Neuronal stem cell (in vitro differentiated cells): ENCODE results near the gene DLL4.

Experiments used
- DNase-seq: peaks from one replicate; pipeline ENCODE4 v3.0.0-alpha.2; 2013; ENCODE audit warnings: low spot score
- H2AFZ ChIP-seq: one replicate; pipeline ENCODE4 v1.6.1; 2013; ENCODE audit warnings: mild to moderate bottlenecking, low read length, inconsistent platforms
- H2AK5ac ChIP-seq: 2 replicates; pipeline ENCODE4 v1.6.1; 2013; ENCODE audit warnings: low read depth, mild to moderate bottlenecking, inconsistent platforms, low read length, moderate library complexity, mixed read lengths
- H2BK120ac ChIP-seq: 2 replicates; pipeline ENCODE4 v1.6.1; 2013; ENCODE audit warnings: low read depth, mild to moderate bottlenecking, inconsistent platforms, low read length, moderate library complexity, mixed read lengths
- H2BK12ac ChIP-seq: one replicate; pipeline ENCODE4 v1.6.1; 2013; ENCODE audit warnings: low read length, inconsistent platforms
- H2BK15ac ChIP-seq: 2 replicates; pipeline ENCODE4 v1.6.1; 2013; ENCODE audit warnings: mild to moderate bottlenecking, low read length, inconsistent platforms, mixed read lengths
- H2BK5ac ChIP-seq: one replicate; pipeline ENCODE4 v1.6.1; 2013; ENCODE audit warnings: inconsistent platforms, mild to moderate bottlenecking, low read length, moderate library complexity
- H3K14ac ChIP-seq: one replicate; pipeline ENCODE4 v1.6.1; 2013; ENCODE audit warnings: low read length, inconsistent platforms
- H3K18ac ChIP-seq: 2 replicates; pipeline ENCODE4 v1.6.1; 2013; ENCODE audit warnings: low read length, inconsistent platforms
- H3K23ac ChIP-seq: 2 replicates; pipeline ENCODE4 v1.6.1; 2013; ENCODE audit warnings: low read depth, mild to moderate bottlenecking, mixed read lengths, low read length, inconsistent platforms; ENCODE audit not compliant: poor library complexity
- H3K27ac ChIP-seq: replicated peaks from 3 replicates; pipeline ENCODE4 v1.5.1; 2013; ENCODE audit warnings: low read length, inconsistent platforms
- H3K27me3 ChIP-seq, 3 experiments: 2 replicates each; pipeline ENCODE4 v1.6.1; 2013; ENCODE audit warnings: low read length in 3 of 3, mild to moderate bottlenecking in 2 of 3, inconsistent platforms in 1 of 3, low read depth in 1 of 3, mixed read lengths in 1 of 3, moderate library complexity in 1 of 3; ENCODE audit not compliant: control insufficient read depth in 3 of 3, insufficient read depth in 3 of 3
- H3K36me3 ChIP-seq, 2 donors: replicated peaks in 1 of 2; 2 replicates each; pipeline ENCODE4 v1.6.1; 2013; ENCODE audit warnings: low read length in 2 of 2; ENCODE audit not compliant: control insufficient read depth in 2 of 2, insufficient read depth in 2 of 2
- H3K4ac ChIP-seq: 2 replicates; pipeline ENCODE4 v1.6.1; 2013; ENCODE audit warnings: inconsistent platforms, mild to moderate bottlenecking, low read length, moderate library complexity
- H3K4me1 ChIP-seq, 2 donors: 1 replicate in 1 of 2; 2 replicates in 1 of 2; pipeline ENCODE4 v1.6.1; 2013; ENCODE audit warnings: low read length in 2 of 2, low read depth in 1 of 2; ENCODE audit not compliant: control insufficient read depth in 2 of 2, insufficient read depth in 1 of 2
- H3K4me2 ChIP-seq: one replicate; pipeline ENCODE4 v1.6.1; 2013; ENCODE audit warnings: mild to moderate bottlenecking, low read length, inconsistent platforms; ENCODE audit not compliant: insufficient read depth, poor library complexity, severe bottlenecking
- H3K4me3 ChIP-seq, 2 donors: 2 replicates each; pipeline ENCODE4 v1.5.1; 2013; ENCODE audit warnings: low read length in 2 of 2, mild to moderate bottlenecking in 2 of 2, inconsistent platforms in 1 of 2, moderate library complexity in 1 of 2
- H3K79me1 ChIP-seq: one replicate; pipeline ENCODE4 v1.6.1; 2013; ENCODE audit warnings: low read depth, mild to moderate bottlenecking, inconsistent platforms, low read length, moderate library complexity
- H3K9ac ChIP-seq: one replicate; pipeline ENCODE4 v1.6.1; 2013; ENCODE audit warnings: mild to moderate bottlenecking, low read depth, low read length, inconsistent platforms; ENCODE audit not compliant: poor library complexity
- H3K9me3 ChIP-seq, 2 donors: replicated peaks in 1 of 2; 2 replicates each; pipeline versions ENCODE3 to v1.6.1; 2013; ENCODE audit warnings: low read length in 2 of 2, mild to moderate bottlenecking in 2 of 2, inconsistent platforms in 1 of 2, low read depth in 1 of 2, mixed read lengths in 1 of 2, moderate library complexity in 1 of 2; ENCODE audit not compliant: control insufficient read depth in 2 of 2, insufficient read depth in 1 of 2
- H4K8ac ChIP-seq: one replicate; pipeline ENCODE4 v1.6.1; 2013; ENCODE audit warnings: low read depth, mild to moderate bottlenecking, inconsistent platforms, low read length, moderate library complexity
- H4K91ac ChIP-seq: one replicate; pipeline ENCODE4 v1.6.1; 2013; ENCODE audit warnings: low read length, low read depth, mild to moderate bottlenecking, inconsistent platforms; ENCODE audit not compliant: poor library complexity
- WGBS, 2 donors: extraction: QIAGEN DNeasy Blood & Tissue Kit; methylation state at CpG; one replicate each; pipeline ENCODE4 v1.1.7; 2013; ENCODE audit warnings: missing lambda C conversion rate in 2 of 2, mixed read lengths in 1 of 2; ENCODE audit not compliant: insufficient read length in 2 of 2, insufficient replicate concordance in 1 of 2; ENCODE audit errors: extremely low coverage in 2 of 2; 5-methylcytosine and 5-hydroxymethylcytosine counted together

Gene DLL4

GRCh38 chr15:40889112-40889511, 40.0 kb upstream of the DLL4 start:
- H3K27ac ChIP-seq: no peak overlapping the region
- H3K4ac ChIP-seq: no peak overlapping the region
- H2AFZ ChIP-seq: no peak overlapping the region
- H3K4me2 ChIP-seq: no peak overlapping the region
- H3K9me3 ChIP-seq: no peaks in the 10 kb centered on the region
- H4K8ac ChIP-seq: no peak overlapping the region
- H2BK5ac ChIP-seq: no peak overlapping the region
- H4K91ac ChIP-seq: no peak overlapping the region
- no peak overlapping the region for H3K23ac ChIP-seq
- no peaks in the 10 kb centered on the region for H3K36me3 ChIP-seq
- no peak overlapping the region for H3K14ac ChIP-seq
- H3K27me3 ChIP-seq: peaks cover 0 to 9% (median 3%) of the 10 kb centered on the region in 3 experiments
- H2AK5ac ChIP-seq: no peak overlapping the region
- no peaks in the 10 kb centered on the region for H3K79me1 ChIP-seq
- H2BK12ac ChIP-seq: no peak overlapping the region
- H3K9ac ChIP-seq: no peak overlapping the region
- H2BK120ac ChIP-seq: no peak overlapping the region
- H3K4me1 ChIP-seq: peaks cover 0 to 6% of the 10 kb centered on the region in 2 donors
- DNase-seq: no peak
- no peak overlapping the region for H3K18ac ChIP-seq
- H2BK15ac ChIP-seq: no peak overlapping the region
- no peak overlapping the region for H3K4me3 ChIP-seq

- Histone ChIP-seq H2AK5ac (no peak overlapping the region), H3K36me3 (peaks cover 4 to 6% of the 10 kb centered on the region in 2 donors)
- no CpG with 5 or more reads among the region's 5 CpGs for WGBS, 2 donors
Observed at GRCh38 chr15:40891138-40891537, 38.0 kb upstream of the DLL4 start.

DNA sequence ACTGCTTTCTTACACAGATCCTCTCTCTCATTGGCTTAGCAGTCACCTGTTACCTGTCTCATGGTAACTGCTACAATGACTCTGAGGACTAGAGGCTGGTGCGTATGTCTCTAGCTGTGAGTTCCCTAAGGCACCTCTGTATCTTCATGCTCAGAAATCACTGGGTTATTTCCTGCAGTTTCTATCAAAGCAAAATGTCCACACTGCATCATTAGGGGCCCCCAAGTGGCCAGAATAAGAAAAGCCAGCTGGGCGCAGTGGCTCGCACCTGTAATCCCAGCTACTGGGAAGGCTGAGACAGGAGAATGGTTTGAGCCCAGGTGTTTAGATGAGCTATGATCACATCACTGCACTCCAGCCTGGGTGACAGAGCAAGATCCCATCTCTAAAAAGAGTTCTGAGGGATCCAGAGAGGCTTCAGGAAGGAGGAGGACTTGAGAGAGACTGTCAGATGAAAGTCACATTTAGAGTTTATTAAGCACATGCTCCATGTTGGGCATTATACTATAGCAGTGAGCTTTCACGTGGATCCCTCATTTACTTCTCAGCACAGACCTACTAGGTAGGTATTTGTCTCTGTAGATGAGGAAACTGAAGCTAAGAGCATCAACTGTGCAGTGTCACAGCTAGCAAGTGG, 37.2 kb upstream of the DLL4 start:
- H2BK120ac ChIP-seq: no peak overlapping the region
- H3K27me3 ChIP-seq: peaks cover 0 to 9% (median 3%) of the 10 kb centered on the region in 3 experiments
- H3K4me2 ChIP-seq: no peak overlapping the region
- H3K18ac ChIP-seq: no peak overlapping the region
- peaks cover 5 to 12% of the 10 kb centered on the region in 2 donors for H3K36me3 ChIP-seq
- no peak overlapping the region for H3K27ac ChIP-seq
- H2BK12ac ChIP-seq: no peak overlapping the region
- no peak overlapping the region for H2AK5ac ChIP-seq
- H3K4me1 ChIP-seq: peaks cover 7 to 13% of the 10 kb centered on the region in 2 donors
- H4K8ac ChIP-seq: no peak overlapping the region
- no peak overlapping the region for H2BK15ac ChIP-seq
- no peak overlapping the region for H3K23ac ChIP-seq
- H3K4ac ChIP-seq: no peak overlapping the region
- no peaks in the 10 kb centered on the region for H3K9me3 ChIP-seq
- DNase-seq: no peak
- H3K14ac ChIP-seq: no peak overlapping the region
- H3K4me3 ChIP-seq: no peak overlapping the region
- no peak overlapping the region for H4K91ac ChIP-seq
- H2BK5ac ChIP-seq: no peak overlapping the region
- H3K79me1 ChIP-seq: peaks cover 2% of the 10 kb centered on the region
- no CpG with 5 or more reads among the region's 4 CpGs for WGBS, 2 donors
- peak overlapping the region; percentile 43 for H2AFZ ChIP-seq
- no peak overlapping the region for H3K9ac ChIP-seq

More at GRCh38 chr15:40891138-40891537, 38.0 kb upstream of the DLL4 start:
- H4K8ac ChIP-seq: no peak overlapping the region
- DNase-seq: no peak
- H2BK5ac ChIP-seq: no peak overlapping the region
- H2BK15ac ChIP-seq: no peak overlapping the region
- H2AFZ ChIP-seq: no peak overlapping the region
- H3K4me1 ChIP-seq: peaks cover 7 to 13% of the 10 kb centered on the region in 2 donors
- no peaks in the 10 kb centered on the region for H3K9me3 ChIP-seq
- H3K23ac ChIP-seq: no peak overlapping the region
- H3K9ac ChIP-seq: no peak overlapping the region
- no peak overlapping the region for H3K4me3 ChIP-seq
- peaks cover 0 to 9% (median 3%) of the 10 kb centered on the region in 3 experiments for H3K27me3 ChIP-seq
- no peak overlapping the region for H2BK120ac ChIP-seq
- H3K4ac ChIP-seq: no peak overlapping the region
- no peak overlapping the region for H4K91ac ChIP-seq
- no peak overlapping the region for H3K4me2 ChIP-seq
- H3K27ac ChIP-seq: no peak overlapping the region
- H3K14ac ChIP-seq: no peak overlapping the region
- H3K18ac ChIP-seq: no peak overlapping the region
- H3K79me1 ChIP-seq: peaks cover 2% of the 10 kb centered on the region
- H2BK12ac ChIP-seq: no peak overlapping the region

GRCh38 chr15:40892447-40893012, 36.6 kb upstream of the DLL4 start:
- H3K27me3 ChIP-seq: peaks cover 0 to 9% (median 3%) of the 10 kb centered on the region in 3 experiments
- H3K4me2 ChIP-seq: no peak overlapping the region
- H2BK15ac ChIP-seq: no peak overlapping the region
- H3K23ac ChIP-seq: no peak overlapping the region
- WGBS, 2 donors: no CpG with 5 or more reads among the region's 2 CpGs
- no peak overlapping the region for H2BK12ac ChIP-seq
- peak overlapping the region; percentile 53 for H3K9ac ChIP-seq
- H2BK120ac ChIP-seq: no peak overlapping the region
- H3K79me1 ChIP-seq: peaks cover 2% of the 10 kb centered on the region
- no peak overlapping the region for H3K18ac ChIP-seq
- peak overlapping the region; percentile 53 for H2AK5ac ChIP-seq
- H2BK5ac ChIP-seq: no peak overlapping the region
- no peak overlapping the region for H2AFZ ChIP-seq
- no peak overlapping the region for H3K4me3 ChIP-seq
- H3K27ac ChIP-seq: no peak overlapping the region
- H3K4ac ChIP-seq: no peak overlapping the region
- H3K14ac ChIP-seq: no peak overlapping the region
- peaks cover 7 to 13% of the 10 kb centered on the region in 2 donors for H3K4me1 ChIP-seq
- peaks cover 5 to 18% of the 10 kb centered on the region in 2 donors for H3K36me3 ChIP-seq
- DNase-seq: no peak
- no peaks in the 10 kb centered on the region for H3K9me3 ChIP-seq
- H4K91ac ChIP-seq: no peak overlapping the region
- no peak overlapping the region for H4K8ac ChIP-seq
